G401 (cell line): Measurements from ENCODE around the gene CCL26. TPM values are rescaled to one million over a fixed set of nuclear protein-coding genes. Genes with fewer than 3 reads are reported as not detected.
"Not testable (repeated sequence)": the region's sequence is repeated elsewhere in the genome, so short reads cannot be mapped to it uniquely, and the experiment has no call there.

Source experiments
- DNase-seq: peaks from one replicate; pipeline ENCODE4 v3.0.0-alpha.2; 2015; ENCODE audit warnings: low spot score
- in situ Hi-C: cut with HindIII; loops from 2 replicates; pipeline ENCODE4 v1.10.0; 2016; ENCODE audit warnings: low sequenced_read_pairs, mixed read lengths
- total RNA-seq: library from RNA; depleted of rRNA; stranded (reverse); fragments of >200 nt; shearing (Covaris generic); gene quantifications from 2 replicates; pipeline ENCODE4 v1.2.3, GENCODE V29; 2014

The CCL26 gene
- total RNA-seq, 1 experiment from 2014 or later, result not detected

GRCh38 chr7:75796420-75796819 is 24.4 kb upstream of the CCL26 start:
- in situ Hi-C loops, result no loop called here
- DNase-seq, result no peak

DNA sequence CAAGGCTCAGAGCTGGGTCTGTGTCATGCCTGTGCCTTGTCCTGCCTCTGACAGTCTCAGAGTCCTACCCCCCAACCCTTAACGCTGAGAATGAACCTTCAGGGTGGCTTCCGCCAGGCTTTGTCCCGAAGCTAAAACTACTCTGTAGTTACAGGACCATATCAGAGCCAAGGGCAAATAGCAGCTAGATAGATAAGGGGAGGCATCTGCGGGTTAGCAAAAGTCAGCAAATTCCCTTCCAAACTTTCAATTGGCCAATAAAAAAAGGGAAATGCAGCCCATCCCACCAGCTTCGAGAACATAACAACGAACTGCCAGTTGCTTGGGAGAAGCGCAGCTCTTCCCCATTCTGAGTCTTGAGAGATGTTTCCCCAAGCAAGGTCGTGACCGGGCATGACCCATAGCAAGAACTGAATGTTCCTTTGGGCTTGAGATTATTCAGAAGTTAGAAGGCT is 23.8 kb upstream of the CCL26 start:
- DNase-seq, result no peak
- in situ Hi-C loops, result no loop called here

DNA sequence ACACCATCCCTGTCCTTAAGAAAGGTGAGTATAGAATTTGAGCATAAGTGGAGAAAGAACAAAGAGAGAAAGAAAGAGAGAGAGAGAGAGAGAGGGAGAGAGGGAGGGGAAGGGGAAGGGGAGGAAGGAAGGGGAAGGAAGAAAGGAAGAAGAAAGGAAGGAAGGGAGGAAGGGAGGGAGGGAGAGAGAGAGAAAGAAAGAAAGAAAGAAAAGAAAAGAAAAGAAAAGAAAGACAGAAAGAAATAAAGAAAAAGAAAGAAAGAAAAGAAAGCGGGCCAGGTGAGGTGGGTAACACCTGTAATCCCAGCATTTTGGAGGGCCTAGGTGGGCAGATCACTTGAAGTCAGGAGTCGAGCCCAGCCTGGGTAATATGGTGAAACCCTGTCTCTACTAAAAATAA is 21.7 kb upstream of the CCL26 start:
- DNase-seq, result no peak
- in situ Hi-C loops, result no loop called here

- in situ Hi-C loops, DNase-seq: not testable (repeated sequence)
Measured at GRCh38 chr7:75792567-75792966, 20.6 kb upstream of the CCL26 start.

DNA sequence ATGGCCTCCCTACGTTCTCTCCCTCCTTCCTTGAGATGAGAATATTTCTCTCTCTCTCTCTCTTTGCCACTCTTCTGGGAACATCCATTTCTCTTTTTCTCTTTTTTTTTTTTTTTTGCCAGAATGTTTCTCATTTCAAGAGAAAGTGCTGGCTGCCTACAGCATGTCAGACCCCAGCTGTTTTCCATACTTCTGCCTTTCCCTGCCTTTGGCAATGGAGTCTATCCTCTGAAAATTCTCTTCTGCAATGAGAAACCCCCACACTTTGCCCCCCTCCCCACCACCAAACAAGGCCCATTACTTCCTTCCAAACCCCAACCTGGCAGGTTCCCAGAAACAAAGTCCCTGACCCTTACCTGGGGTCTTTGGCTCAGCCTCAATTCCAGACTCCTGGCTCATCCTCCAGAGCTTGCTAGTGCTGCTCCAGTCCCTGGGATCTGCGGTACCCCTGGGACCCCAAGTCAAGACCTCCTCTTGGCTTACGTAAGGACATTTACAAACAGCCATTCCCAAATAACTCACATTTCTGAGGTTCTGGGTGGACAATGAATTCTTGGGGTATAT is 17.4 kb upstream of the CCL26 start:
- in situ Hi-C loops, result no loop called here
- no peak for DNase-seq

DNA sequence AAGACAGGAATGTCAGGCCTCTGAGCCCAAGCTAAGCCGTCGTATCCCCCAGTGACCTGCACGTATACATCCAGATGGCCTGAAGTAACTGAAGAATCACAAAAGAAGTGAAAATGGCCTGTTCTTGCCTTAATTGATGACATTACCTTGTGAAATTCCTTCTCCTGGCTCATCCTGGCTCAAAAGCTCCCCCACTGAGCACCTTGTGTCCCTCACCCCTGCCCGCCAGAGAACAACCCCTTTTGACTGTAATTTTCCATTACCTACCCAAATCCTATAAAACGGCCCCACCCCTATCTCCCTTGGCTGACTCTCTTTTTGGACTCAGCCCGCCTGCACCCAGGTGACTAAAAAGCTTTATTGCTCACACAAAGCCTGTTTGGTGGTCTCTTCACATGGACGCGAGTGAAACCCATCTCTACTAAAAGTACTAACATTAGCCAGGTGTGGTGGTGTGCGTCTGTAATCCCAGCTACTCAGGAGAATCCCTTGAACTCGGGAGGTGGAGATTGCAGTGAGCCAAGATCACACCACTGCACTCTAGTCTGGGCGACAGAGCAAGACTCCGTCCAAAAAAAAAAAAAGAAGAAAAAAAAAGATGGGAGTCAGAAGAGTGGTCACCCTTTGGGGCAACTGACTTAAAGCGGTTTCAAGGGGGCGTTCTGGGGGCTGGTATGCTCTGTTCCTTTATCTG is 16.3 kb upstream of the CCL26 start:
- in situ Hi-C loops, DNase-seq: not testable (repeated sequence)

- DNase-seq, in situ Hi-C loops: not testable (repeated sequence)
Measured at GRCh38 chr7:75783058-75783457, 11.0 kb upstream of the CCL26 start.

- in situ Hi-C loops, result not testable (repeated sequence)
Measured at GRCh38 chr7:75780647-75781273, 8.7 kb upstream of the CCL26 start.

GRCh38 chr7:75779516-75779915 is 7.5 kb upstream of the CCL26 start:
- not testable (repeated sequence) for DNase-seq

More at GRCh38 chr7:75780647-75781273, 8.7 kb upstream of the CCL26 start:
- not testable (repeated sequence) for DNase-seq

GRCh38 chr7:75779035-75779434 is 7.0 kb upstream of the CCL26 start:
- DNase-seq, in situ Hi-C loops: not testable (repeated sequence)

More at GRCh38 chr7:75779516-75779915, 7.5 kb upstream of the CCL26 start:
- in situ Hi-C loops, result not testable (repeated sequence)

DNA sequence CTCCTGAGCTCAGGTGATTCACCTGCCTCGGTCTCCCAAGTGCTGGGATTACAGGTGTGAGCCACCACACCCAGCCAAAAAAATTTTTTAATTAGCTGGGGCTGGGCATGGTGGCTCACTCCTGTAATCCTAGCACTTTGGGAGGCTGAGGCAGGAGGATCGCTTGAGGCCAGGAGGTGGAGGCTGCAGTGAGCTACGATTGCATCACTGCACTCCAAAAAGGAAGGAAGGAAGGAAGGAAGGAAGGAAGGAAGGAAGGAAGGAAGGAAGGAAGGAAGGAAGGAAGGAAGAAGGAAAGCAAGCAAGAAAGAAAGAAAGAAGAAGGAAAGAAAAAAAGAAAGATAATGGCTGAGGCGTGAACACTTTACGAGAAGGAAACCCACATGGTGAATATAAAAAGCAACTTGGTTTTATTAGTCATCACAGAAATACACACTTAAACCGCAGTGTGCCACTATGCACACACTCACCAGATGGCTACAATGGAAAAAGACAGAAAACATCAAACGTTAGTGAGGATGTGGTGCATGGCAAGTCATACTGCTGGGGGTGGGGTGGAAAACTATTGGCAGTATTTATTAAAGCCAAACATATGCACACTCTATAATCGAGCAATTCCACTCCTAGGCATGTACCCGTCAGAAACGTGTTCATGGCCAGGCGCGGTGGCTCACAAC is 4.4 kb upstream of the CCL26 start:
- DNase-seq, result no peak
- in situ Hi-C loops, result no loop called here

DNA sequence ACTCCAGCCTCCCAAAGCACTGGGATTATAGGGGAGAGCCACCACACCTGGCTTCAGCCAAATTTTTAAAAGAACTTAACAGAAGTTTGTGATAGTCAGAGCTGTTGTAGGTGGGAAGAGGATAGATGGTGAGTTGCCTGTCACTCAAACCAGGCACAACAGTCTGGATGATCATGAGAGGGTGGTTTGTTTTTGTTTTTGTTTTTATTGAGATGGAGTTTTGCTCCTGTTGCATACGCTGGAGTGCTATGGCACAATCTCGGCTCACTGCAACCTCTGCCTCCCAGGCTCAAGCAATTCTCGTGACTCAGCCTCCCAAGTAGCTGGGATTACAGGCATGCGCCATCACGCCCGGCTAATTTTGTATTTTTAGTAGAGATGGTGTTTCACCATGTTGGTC is 1.9 kb upstream of the CCL26 start:
- not testable (repeated sequence) for DNase-seq
- in situ Hi-C loops, result loop anchor here (25.0 kb wide), 2 partner anchors 112 to 187 kb away; no protein-coding TSS in a partner anchor

DNA sequence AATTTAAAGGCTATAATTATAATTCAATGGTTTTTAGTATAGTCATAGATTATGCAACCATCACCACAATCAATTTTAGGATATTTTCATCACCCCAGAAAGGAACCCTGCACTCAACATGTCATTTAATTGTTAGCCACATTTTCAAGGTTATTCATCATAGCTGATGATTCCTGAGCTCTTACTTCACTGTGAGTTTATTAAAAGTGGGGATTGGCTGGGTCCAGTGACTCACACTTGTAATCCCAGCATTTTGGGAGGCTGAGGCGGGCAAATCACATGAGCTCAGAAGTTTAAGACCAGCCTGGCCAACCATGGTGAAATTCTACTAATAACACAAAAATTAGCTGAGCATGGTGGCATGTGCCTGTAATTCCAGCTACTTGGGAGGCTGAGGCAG is 787 bp downstream of the CCL26 start:
- no peak for DNase-seq
- in situ Hi-C loops, result loop anchor here (25.0 kb wide), 2 partner anchors 109 to 184 kb away; no protein-coding TSS in a partner anchor

- in situ Hi-C loops, result loop anchor here (25.0 kb wide), 2 partner anchors 100 to 175 kb away; no protein-coding TSS in a partner anchor
- peak; percentile 68 for DNase-seq
Measured at GRCh38 chr7:75762350-75762917, 9.6 kb downstream of the CCL26 start.

GRCh38 chr7:75761801-75762200 is 10.2 kb downstream of the CCL26 start:
- in situ Hi-C loops, result loop anchor here (25.0 kb wide), 2 partner anchors 100 to 174 kb away; no protein-coding TSS in a partner anchor

DNA sequence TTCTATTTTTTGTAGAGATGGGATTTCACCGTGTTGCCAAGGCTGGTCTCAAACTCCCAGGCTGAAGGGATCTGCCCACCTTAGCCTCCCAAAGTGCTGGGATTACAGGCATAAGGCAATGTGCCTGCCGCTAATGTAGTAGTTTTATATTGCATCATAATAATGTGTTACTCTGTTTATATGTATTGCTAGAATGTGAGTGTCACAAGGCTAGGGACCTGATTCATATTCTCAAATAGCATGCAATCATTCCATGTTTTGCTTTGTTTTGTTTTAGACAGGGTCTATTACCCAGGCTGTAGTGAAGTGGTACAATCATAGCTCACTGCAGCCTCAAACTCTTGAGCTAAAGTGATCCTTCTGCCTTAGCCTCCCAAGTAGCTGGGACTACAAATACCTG is 13.5 kb downstream of the CCL26 start:
- in situ Hi-C loops, result loop anchor here (25.0 kb wide), 2 partner anchors 96 to 171 kb away; no protein-coding TSS in a partner anchor
- no peak for DNase-seq

More at GRCh38 chr7:75761801-75762200, 10.2 kb downstream of the CCL26 start:
- DNase-seq, result not testable (repeated sequence)

GRCh38 chr7:75757860-75758259 is 14.2 kb downstream of the CCL26 start:
- DNase-seq, result no peak
- in situ Hi-C loops, result loop anchor here (25.0 kb wide), 2 partner anchors 96 to 171 kb away; no protein-coding TSS in a partner anchor

DNA sequence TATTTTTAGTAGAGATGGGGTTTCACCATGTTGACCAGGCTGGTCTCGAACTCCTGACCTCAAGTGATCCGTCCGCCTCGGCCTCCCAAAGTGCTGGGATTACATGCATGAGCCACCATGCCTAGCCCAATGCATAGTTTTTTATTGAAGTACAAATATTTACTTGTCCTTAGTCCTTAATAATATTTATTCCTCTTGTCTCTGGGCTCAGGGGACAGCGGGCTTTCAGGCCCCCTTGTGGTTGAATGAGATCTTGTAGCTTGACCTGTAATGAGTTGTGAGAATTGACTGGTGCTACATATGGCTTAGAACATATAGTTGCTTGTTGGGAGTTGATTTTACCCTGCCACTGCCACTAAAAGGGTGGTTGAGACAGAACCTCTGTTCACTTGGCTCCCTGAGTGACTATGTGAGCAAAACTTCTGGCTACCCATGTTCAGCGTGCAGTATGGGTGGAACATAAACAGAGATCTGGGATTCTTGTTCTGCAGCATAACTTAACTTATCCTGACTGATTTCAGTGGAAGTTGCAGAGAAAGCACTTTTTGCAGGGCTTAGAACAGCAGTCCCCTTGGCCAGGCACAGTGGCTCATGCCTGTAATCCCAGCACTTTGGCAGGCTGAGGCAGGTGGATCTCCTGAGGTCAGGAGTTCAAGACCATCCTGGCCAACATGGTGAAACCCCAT is 14.9 kb downstream of the CCL26 start:
- no peak for DNase-seq
- in situ Hi-C loops, result loop anchor here (25.0 kb wide), 2 partner anchors 95 to 170 kb away; no protein-coding TSS in a partner anchor
